NCI-H748 (cell line): ENCODE data around the gene NCS1.

Experiments used
- DNase-seq: peaks from one replicate; lab custom pipeline; 2025; ENCODE audit not compliant: unreplicated experiment; lab: John Stamatoyannopoulos, UW

The NCS1 gene

GRCh38 chr9:130284690-130285089, 112.5 kb downstream of the NCS1 start:
- DNase-seq: no peak

- DNase-seq: no peak
Measured at GRCh38 chr9:130285271-130285670, 113.1 kb downstream of the NCS1 start.

- DNase-seq: no peak
Measured at GRCh38 chr9:130286072-130286770, 114.0 kb downstream of the NCS1 start.
